Trophoblast cell (in vitro differentiated cells and primary cell): ENCODE results near the gene FBF1.

ENCODE experiments used
- DNase-seq, 2 donors: peaks; one replicate each; pipeline ENCODE4 v3.0.0-alpha.2; 2016
- H2AFZ ChIP-seq: 2 replicates; pipeline ENCODE4 v1.6.1; 2013; ENCODE audit warnings: low read length, moderate library complexity, mild to moderate bottlenecking; ENCODE audit not compliant: insufficient read depth, poor library complexity
- H2AK5ac ChIP-seq: 2 replicates; pipeline ENCODE4 v1.6.1; 2013; ENCODE audit warnings: mild to moderate bottlenecking, low read length
- H2BK120ac ChIP-seq: 2 replicates; pipeline ENCODE4 v1.6.1; 2013; ENCODE audit warnings: low read length, mild to moderate bottlenecking, moderate library complexity; ENCODE audit not compliant: insufficient read depth, poor library complexity
- H2BK12ac ChIP-seq: 2 replicates; pipeline ENCODE4 v1.6.1; 2013; ENCODE audit warnings: mild to moderate bottlenecking, low read length, moderate library complexity
- H2BK5ac ChIP-seq: 2 replicates; pipeline ENCODE4 v1.6.1; 2013; ENCODE audit warnings: low read length, low read depth, moderate library complexity, mild to moderate bottlenecking; ENCODE audit not compliant: poor library complexity
- H3K14ac ChIP-seq: 2 replicates; pipeline ENCODE4 v1.6.1; 2013; ENCODE audit warnings: mild to moderate bottlenecking, low read length
- H3K18ac ChIP-seq: 2 replicates; pipeline ENCODE4 v1.6.1; 2013; ENCODE audit warnings: mild to moderate bottlenecking, low read length
- H3K23ac ChIP-seq: 2 replicates; pipeline ENCODE4 v1.6.1; 2013; ENCODE audit warnings: low read length
- H3K27ac ChIP-seq: 2 replicates; pipeline ENCODE4 v1.5.1; 2013; ENCODE audit warnings: low read depth, mild to moderate bottlenecking, inconsistent platforms, low read length, moderate library complexity
- H3K27me3 ChIP-seq: 2 replicates; pipeline ENCODE4 v1.6.1; 2013; ENCODE audit warnings: inconsistent platforms, mild to moderate bottlenecking, low read length, moderate library complexity; ENCODE audit not compliant: insufficient read depth
- H3K36me3 ChIP-seq, 2 experiments: 1 replicate in 1 of 2; 2 replicates in 1 of 2; pipeline ENCODE4 v1.6.1; 2013; ENCODE audit warnings: low read length in 2 of 2, mild to moderate bottlenecking in 2 of 2, moderate library complexity in 1 of 2; ENCODE audit not compliant: insufficient read depth in 2 of 2, control insufficient read depth in 1 of 2
- H3K4ac ChIP-seq: 2 replicates; pipeline ENCODE4 v1.6.1; 2013; ENCODE audit warnings: low read depth, mild to moderate bottlenecking, low read length, moderate library complexity
- H3K4me1 ChIP-seq, 2 experiments: 1 replicate in 1 of 2; 2 replicates in 1 of 2; pipeline ENCODE4 v1.6.1; 2013; ENCODE audit warnings: low read length in 2 of 2, mild to moderate bottlenecking in 2 of 2, moderate library complexity in 1 of 2; ENCODE audit not compliant: insufficient read depth in 2 of 2, control insufficient read depth in 1 of 2
- H3K4me2 ChIP-seq: 2 replicates; pipeline ENCODE4 v1.6.1; 2013; ENCODE audit warnings: inconsistent platforms, mild to moderate bottlenecking, low read length, moderate library complexity
- H3K4me3 ChIP-seq: 2 replicates; pipeline ENCODE4 v1.5.1; 2013; ENCODE audit warnings: mild to moderate bottlenecking, low read depth, low read length, inconsistent platforms
- H3K79me1 ChIP-seq: one replicate; pipeline ENCODE4 v1.6.1; 2013; ENCODE audit warnings: low read length
- H3K79me2 ChIP-seq: 2 replicates; pipeline ENCODE4 v1.6.1; 2013; ENCODE audit warnings: low read length, mild to moderate bottlenecking; ENCODE audit not compliant: control insufficient read depth, insufficient read depth, poor library complexity
- H3K9ac ChIP-seq: 2 replicates; pipeline ENCODE4 v1.6.1; 2013; ENCODE audit warnings: mild to moderate bottlenecking, low read length
- H3K9me3 ChIP-seq: 2 replicates; pipeline ENCODE4 v1.6.1; 2013; ENCODE audit warnings: low read depth, mild to moderate bottlenecking, control low read depth, inconsistent platforms, low read length; ENCODE audit not compliant: insufficient read depth
- H4K12ac ChIP-seq: 2 replicates; pipeline ENCODE4 v1.6.1; 2013; ENCODE audit warnings: low read depth, mild to moderate bottlenecking, low read length, moderate library complexity
- H4K8ac ChIP-seq: 2 replicates; pipeline ENCODE4 v1.6.1; 2013; ENCODE audit warnings: low read depth, mild to moderate bottlenecking, low read length, moderate library complexity
- H4K91ac ChIP-seq: one replicate; pipeline ENCODE4 v1.6.1; 2013; ENCODE audit warnings: low read depth, mild to moderate bottlenecking, low read length, moderate library complexity
- WGBS: extraction: QIAGEN DNeasy Blood & Tissue Kit; methylation state at CpG from one replicate; pipeline ENCODE4 v1.1.7; 2013; ENCODE audit warnings: missing lambda C conversion rate; ENCODE audit not compliant: insufficient read length, insufficient coverage; ENCODE audit errors: extremely low coverage; 5-methylcytosine and 5-hydroxymethylcytosine counted together

The FBF1 gene

DNA sequence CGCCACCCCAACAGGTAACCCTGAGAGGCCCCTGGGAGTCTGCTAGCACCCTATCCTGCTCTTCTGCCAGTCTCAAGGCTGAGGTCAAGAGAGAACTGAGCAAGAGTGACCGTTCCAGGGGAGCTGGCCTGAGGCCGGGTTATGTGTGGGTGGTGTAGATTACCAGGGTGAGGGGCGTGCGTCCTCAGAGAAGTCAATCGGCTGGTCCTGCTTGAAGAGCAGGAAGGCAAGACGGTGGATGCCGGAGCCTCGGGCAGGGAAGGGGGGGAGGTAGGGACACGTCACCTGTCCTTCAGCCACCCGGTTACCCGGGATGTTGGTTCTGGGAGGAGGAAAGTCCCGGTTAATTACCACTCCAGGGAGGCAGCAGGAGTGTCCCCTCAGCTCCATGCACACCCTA, 41.5 kb downstream of the FBF1 start:
- Histone ChIP-seq H4K8ac (no peak overlapping the region), H3K27ac (no peak overlapping the region), H2BK12ac (no peak overlapping the region), H3K27me3 (no peaks in the 10 kb centered on the region), H4K12ac (no peak overlapping the region), H3K9me3 (no peaks in the 10 kb centered on the region), H2AK5ac (no peak overlapping the region), H2BK5ac (no peak overlapping the region), H3K79me2 (peaks cover 11% of the 10 kb centered on the region), H3K36me3 (peaks cover 38 to 50% of the 10 kb centered on the region in 2 experiments), H3K9ac (no peak overlapping the region), H2BK120ac (no peak overlapping the region), H3K4me1 (peaks cover 9 to 11% of the 10 kb centered on the region in 2 experiments), H3K23ac (no peak overlapping the region), H4K91ac (no peak overlapping the region), H3K4me3 (no peak overlapping the region), H3K4me2 (no peak overlapping the region), H2AFZ (no peak overlapping the region), H3K14ac (no peak overlapping the region), H3K79me1 (peaks cover 7% of the 10 kb centered on the region), H3K18ac (no peak overlapping the region), H3K4ac (no peak overlapping the region)
- no peak for DNase-seq
- no CpG with 5 or more reads among the region's 13 CpGs for WGBS

DNA sequence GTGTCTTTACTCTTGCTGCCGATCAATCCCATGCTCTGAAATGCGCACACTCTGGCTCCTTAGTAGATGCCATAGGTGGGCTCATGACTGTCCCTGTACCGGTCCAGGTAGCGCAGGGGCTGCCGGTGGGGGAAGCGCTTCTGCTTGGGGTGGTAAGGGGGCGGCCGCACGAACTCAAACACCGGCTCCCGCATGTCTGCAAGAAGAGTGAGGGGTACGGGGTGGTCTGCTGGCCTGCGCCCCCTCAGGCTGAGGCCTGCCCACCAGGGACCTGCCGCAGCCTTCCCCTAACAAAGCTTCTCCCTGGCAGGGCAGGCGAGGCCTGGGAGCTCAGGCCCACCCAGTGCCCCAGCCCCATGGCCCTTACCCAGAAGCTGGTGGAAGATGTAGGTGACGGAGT, 42.1 kb downstream of the FBF1 start:
- Histone ChIP-seq H3K79me2 (peaks cover 7% of the 10 kb centered on the region), H3K4ac (no peak overlapping the region), H2AFZ (no peak overlapping the region), H2BK120ac (no peak overlapping the region), H2BK5ac (no peak overlapping the region), H2BK12ac (no peak overlapping the region), H3K9me3 (no peaks in the 10 kb centered on the region), H4K12ac (no peak overlapping the region), H3K27ac (no peak overlapping the region), H4K8ac (no peak overlapping the region), H3K4me3 (no peak overlapping the region), H3K23ac (no peak overlapping the region), H2AK5ac (no peak overlapping the region), H3K27me3 (no peaks in the 10 kb centered on the region), H3K9ac (no peak overlapping the region), H3K14ac (no peak overlapping the region), H4K91ac (no peak overlapping the region), H3K79me1 (peaks cover 5% of the 10 kb centered on the region), H3K36me3 (peaks cover 38 to 50% of the 10 kb centered on the region in 2 experiments), H3K4me2 (no peak overlapping the region), H3K18ac (no peak overlapping the region), H3K4me1 (peaks cover 6 to 8% of the 10 kb centered on the region in 2 experiments)
- no CpG with 5 or more reads among the region's 16 CpGs for WGBS
- DNase-seq, result no peak

DNA sequence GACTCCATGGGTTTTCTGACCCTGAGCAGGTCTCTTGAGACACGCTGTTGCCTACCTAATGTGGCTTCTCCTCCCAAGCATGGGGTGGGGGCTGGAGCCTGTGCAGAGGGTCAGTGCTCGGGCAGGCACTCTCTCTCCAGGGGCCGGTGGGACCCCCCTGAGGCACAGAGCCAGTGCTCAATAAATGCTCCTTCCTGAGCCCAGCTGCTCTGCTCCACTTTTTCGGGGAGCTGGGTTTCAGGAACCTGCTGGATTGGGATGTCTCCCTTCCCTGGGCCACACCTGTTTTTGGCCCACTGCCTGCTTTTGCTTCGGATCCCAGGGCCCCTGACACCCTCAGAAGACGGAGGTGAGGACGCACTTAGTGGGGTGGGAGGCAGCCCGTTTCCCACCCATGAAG, 42.8 kb downstream of the FBF1 start:
- DNase-seq, result no peak
- Histone ChIP-seq H3K23ac (no peak overlapping the region), H3K79me1 (peaks cover 5% of the 10 kb centered on the region), H3K4me3 (no peak overlapping the region), H3K4me2 (no peak overlapping the region), H2BK120ac (no peak overlapping the region), H2BK12ac (no peak overlapping the region), H3K9me3 (no peaks in the 10 kb centered on the region), H2AK5ac (no peak overlapping the region), H3K79me2 (peaks cover 7% of the 10 kb centered on the region), H3K4me1 (peaks cover 6 to 8% of the 10 kb centered on the region in 2 experiments), H3K4ac (no peak overlapping the region), H4K8ac (no peak overlapping the region), H3K27ac (no peak overlapping the region), H3K14ac (no peak overlapping the region), H3K18ac (no peak overlapping the region), H3K9ac (no peak overlapping the region), H3K27me3 (no peaks in the 10 kb centered on the region), H3K36me3 (peaks cover 38 to 50% of the 10 kb centered on the region in 2 experiments), H4K12ac (no peak overlapping the region), H2BK5ac (no peak overlapping the region), H4K91ac (no peak overlapping the region), H2AFZ (no peak overlapping the region)
- no CpG with 5 or more reads among the region's 8 CpGs for WGBS

DNA sequence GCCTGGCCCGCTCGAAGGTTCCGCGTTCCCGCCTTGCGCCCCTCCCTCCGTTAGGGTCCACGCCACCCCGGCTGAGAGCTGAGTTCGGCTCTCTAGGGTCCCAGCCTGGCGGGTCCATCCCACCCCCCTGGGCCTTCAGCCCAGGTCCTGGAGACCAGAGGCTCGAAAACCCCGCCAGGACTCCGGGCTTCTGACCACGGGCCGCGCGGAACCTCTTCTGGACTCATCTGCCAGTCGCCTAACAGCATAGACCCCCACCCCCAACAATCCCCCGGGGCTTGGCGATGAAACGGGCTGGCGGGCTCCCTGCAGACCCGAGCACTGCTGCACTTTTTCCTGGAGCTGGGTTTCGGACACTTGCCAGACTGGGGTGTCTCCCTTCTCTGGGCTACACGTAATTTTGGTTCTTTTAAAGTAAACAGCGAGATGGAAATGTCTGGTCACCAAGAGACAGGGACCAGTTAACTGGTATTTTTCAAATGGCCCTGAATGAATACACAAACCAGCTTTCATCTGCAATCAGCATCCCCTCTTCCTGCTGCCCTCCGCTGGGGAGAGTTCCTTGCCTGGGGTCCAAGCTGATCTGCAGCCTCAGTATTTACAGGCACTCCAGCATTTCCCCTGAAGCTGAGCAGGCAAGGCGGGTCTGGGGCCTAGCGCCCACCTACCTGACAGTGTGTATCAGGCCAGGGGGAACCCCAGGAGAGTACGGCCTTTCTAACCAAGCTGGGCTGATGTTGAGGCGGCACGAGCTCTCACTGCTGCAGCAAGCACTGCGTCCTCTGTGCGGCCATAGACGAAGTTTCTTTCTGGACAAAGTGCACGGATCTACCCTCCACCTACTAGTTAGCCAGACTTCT, 43.5 kb downstream of the FBF1 start:
- Histone ChIP-seq H4K8ac (peak overlapping the region; percentile 85), H2AFZ (peak overlapping the region; percentile 87), H3K79me1 (peaks cover 5% of the 10 kb centered on the region), H3K79me2 (peaks cover 7% of the 10 kb centered on the region), H3K4me3 (no peak overlapping the region), H3K36me3 (peaks cover 40 to 49% of the 10 kb centered on the region in 2 experiments), H4K12ac (peak overlapping the region; percentile 82), H2BK120ac (peak overlapping the region; percentile 20), H2AK5ac (no peak overlapping the region), H3K9me3 (no peaks in the 10 kb centered on the region), H3K18ac (peak overlapping the region; percentile 57), H3K9ac (no peak overlapping the region), H3K4ac (no peak overlapping the region), H3K27me3 (no peaks in the 10 kb centered on the region), H3K4me1 (peaks cover 6 to 8% of the 10 kb centered on the region in 2 experiments), H3K23ac (no peak overlapping the region), H3K4me2 (peak overlapping the region; percentile 61), H3K14ac (peak overlapping the region; percentile 59), H3K27ac (no peak overlapping the region), H2BK5ac (no peak overlapping the region), H4K91ac (peak overlapping the region; percentile 75), H2BK12ac (no peak overlapping the region)
- no CpG with 5 or more reads among the region's 37 CpGs for WGBS
- no peak for DNase-seq
